Measurements from ENCODE around the gene AQP12A. TPM values are rescaled to one million over a fixed set of nuclear protein-coding genes. Genes with fewer than 3 reads are reported as not detected.

Gene AQP12A
- total RNA-seq, 2 donors from 2014 or later, result not detected

GRCh38 chr2:240721596-240722180 is 30.0 kb downstream of the AQP12A start:
- H3K4me1 Mint-ChIP-seq (ENCODE audit: low read depth), result no peaks in the 10 kb centered on the region
- no peaks in the 10 kb centered on the region for H3K36me3 Mint-ChIP-seq (ENCODE audit: insufficient read depth in 2 of 2)
- H3K4me3 Mint-ChIP-seq, result no peak overlapping the region
- no peak for DNase-seq
- no peak for ATAC-seq (replicated peaks in 1 of 2)
- H3K27ac Mint-ChIP-seq, result no peak overlapping the region
- no peaks in the 10 kb centered on the region for H3K9me3 Mint-ChIP-seq
- no peaks in the 10 kb centered on the region for H3K27me3 Mint-ChIP-seq (ENCODE audit: low read depth)

- H3K27ac Mint-ChIP-seq, result no peak overlapping the region
- ATAC-seq (replicated peaks in 1 of 2), result no peak
- H3K27me3 Mint-ChIP-seq (ENCODE audit: low read depth), result no peaks in the 10 kb centered on the region
Observed at GRCh38 chr2:240722376-240722775, 30.7 kb downstream of the AQP12A start.

DNA sequence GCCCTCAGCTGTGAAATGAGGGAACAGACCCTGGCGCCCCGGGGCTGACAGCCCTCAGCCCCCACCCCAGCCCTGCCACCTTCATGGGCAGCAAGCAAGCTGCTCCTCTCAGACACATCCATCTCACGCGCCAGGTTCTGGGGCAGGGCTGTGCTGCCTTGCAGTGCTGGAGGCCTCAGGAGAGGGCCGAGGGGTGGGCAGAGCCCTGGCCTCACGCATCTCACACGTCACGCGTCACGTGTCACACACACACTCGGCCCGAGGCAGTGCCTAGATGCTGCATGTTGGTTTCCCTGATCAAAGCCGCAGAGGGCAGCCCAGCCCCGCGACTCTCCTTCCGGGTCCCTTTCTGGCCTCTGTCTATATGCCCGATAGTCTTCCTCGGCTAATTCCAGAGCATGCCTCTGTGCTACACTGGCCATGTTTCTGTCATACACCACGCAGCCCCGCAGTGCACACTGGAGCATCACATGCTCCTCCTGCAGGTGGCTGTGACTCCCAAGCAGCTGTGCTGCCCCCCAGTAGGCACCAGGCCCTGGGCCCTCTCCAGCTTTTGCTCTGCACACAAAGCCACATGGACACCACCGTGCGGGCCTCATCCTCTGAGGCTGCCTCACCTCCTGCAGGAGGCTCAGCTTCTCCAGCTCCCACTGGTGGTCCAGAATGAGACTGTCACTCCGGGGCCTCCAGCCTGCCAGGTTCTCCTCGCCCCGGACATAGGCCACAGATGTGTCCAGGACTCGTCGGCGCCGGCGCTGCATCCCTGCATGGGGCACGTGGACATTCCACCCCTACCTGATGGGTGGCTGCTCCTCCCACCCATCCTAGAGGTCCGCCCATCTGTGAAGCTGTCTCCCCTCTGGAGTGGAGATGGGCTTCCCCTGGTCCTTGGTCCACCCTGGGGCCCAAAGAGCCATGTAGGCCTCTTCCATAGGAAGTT is 31.4 kb downstream of the AQP12A start:
- H3K4me1 Mint-ChIP-seq (ENCODE audit: low read depth), result no peaks in the 10 kb centered on the region
- H3K9me3 Mint-ChIP-seq, result no peaks in the 10 kb centered on the region
- no peaks in the 10 kb centered on the region for H3K36me3 Mint-ChIP-seq (ENCODE audit: insufficient read depth in 2 of 2)
- DNase-seq (no peak), ATAC-seq (replicated peaks in 1 of 2) (no peak)
- H3K27ac Mint-ChIP-seq, result no peak overlapping the region
- H3K27me3 Mint-ChIP-seq (ENCODE audit: low read depth), result no peaks in the 10 kb centered on the region
- no peak overlapping the region for H3K4me3 Mint-ChIP-seq

More at GRCh38 chr2:240722376-240722775, 30.7 kb downstream of the AQP12A start:
- Mint-ChIP-seq H3K9me3 (no peaks in the 10 kb centered on the region), H3K36me3 (ENCODE audit: insufficient read depth in 2 of 2) (no peaks in the 10 kb centered on the region), H3K4me3 (no peak overlapping the region), H3K4me1 (ENCODE audit: low read depth) (no peaks in the 10 kb centered on the region)
- no peak for DNase-seq

DNA sequence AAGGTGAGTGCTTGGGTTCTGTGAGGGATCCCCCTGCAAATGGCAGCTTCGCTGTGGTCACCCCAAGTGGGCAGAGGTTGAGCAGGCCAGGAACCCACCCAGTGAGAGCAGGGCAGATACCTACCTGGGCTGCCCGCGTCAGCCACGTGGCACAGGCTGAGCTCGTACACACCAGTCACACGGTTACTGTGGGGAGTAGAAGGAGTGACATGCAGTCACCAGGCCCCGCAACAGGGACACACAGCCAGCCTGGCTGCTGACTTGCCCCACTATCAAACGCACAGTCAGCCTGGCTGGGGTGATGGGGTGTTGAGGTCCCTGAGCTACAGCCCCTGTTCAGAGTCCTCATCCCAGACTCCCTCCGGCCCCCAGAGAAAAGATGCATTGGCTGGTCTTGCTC is 32.2 kb downstream of the AQP12A start:
- no peaks in the 10 kb centered on the region for H3K4me1 Mint-ChIP-seq (ENCODE audit: low read depth)
- H3K9me3 Mint-ChIP-seq, result no peaks in the 10 kb centered on the region
- no peaks in the 10 kb centered on the region for H3K27me3 Mint-ChIP-seq (ENCODE audit: low read depth)
- no peak overlapping the region for H3K27ac Mint-ChIP-seq
- DNase-seq, result no peak
- no peak for ATAC-seq (replicated peaks in 1 of 2)
- no peak overlapping the region for H3K4me3 Mint-ChIP-seq
- no peaks in the 10 kb centered on the region for H3K36me3 Mint-ChIP-seq (ENCODE audit: insufficient read depth in 2 of 2)

- Mint-ChIP-seq H3K9me3 (no peaks in the 10 kb centered on the region), H3K36me3 (ENCODE audit: insufficient read depth in 2 of 2) (no peaks in the 10 kb centered on the region), H3K4me3 (no peak overlapping the region), H3K27me3 (ENCODE audit: low read depth) (no peaks in the 10 kb centered on the region), H3K4me1 (ENCODE audit: low read depth) (no peaks in the 10 kb centered on the region), H3K27ac (no peak overlapping the region)
- DNase-seq, result no peak
- ATAC-seq (replicated peaks in 1 of 2), result no peak
Observed at GRCh38 chr2:240724431-240724830, 32.8 kb downstream of the AQP12A start.

DNA sequence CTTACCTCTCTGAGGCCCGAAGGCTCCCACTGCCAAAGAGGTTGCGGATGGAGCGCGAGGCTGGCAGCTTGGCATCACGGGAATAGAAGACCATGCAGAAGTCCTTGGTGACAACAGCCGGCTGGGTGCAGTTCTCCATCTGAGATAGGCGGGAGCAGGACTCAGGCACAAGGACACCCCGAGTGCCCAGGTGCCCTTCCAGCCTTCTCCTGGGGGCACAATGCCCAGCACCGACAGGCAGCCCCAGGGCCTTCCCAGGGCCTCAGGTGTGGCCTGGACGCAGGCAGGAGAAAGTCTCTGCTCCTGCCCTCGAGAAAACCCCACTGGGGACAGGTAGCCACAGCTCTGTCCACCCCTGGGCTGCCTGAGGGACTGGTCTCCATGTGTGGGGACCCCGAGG is 33.6 kb downstream of the AQP12A start:
- Mint-ChIP-seq H3K27me3 (ENCODE audit: low read depth) (no peaks in the 10 kb centered on the region), H3K4me3 (no peak overlapping the region), H3K36me3 (ENCODE audit: insufficient read depth in 2 of 2) (no peaks in the 10 kb centered on the region), H3K9me3 (no peaks in the 10 kb centered on the region), H3K27ac (no peak overlapping the region), H3K4me1 (ENCODE audit: low read depth) (no peaks in the 10 kb centered on the region)
- DNase-seq (no peak), ATAC-seq (replicated peaks in 1 of 2) (no peak)

- Mint-ChIP-seq H3K36me3 (ENCODE audit: insufficient read depth in 2 of 2) (no peaks in the 10 kb centered on the region), H3K4me3 (no peak overlapping the region), H3K27ac (no peak overlapping the region), H3K27me3 (ENCODE audit: low read depth) (no peaks in the 10 kb centered on the region), H3K9me3 (no peaks in the 10 kb centered on the region), H3K4me1 (ENCODE audit: low read depth) (no peaks in the 10 kb centered on the region)
- ATAC-seq (replicated peaks in 1 of 2) (no peak), DNase-seq (no peak)
Observed at GRCh38 chr2:240725671-240726070, 34.0 kb downstream of the AQP12A start.

DNA sequence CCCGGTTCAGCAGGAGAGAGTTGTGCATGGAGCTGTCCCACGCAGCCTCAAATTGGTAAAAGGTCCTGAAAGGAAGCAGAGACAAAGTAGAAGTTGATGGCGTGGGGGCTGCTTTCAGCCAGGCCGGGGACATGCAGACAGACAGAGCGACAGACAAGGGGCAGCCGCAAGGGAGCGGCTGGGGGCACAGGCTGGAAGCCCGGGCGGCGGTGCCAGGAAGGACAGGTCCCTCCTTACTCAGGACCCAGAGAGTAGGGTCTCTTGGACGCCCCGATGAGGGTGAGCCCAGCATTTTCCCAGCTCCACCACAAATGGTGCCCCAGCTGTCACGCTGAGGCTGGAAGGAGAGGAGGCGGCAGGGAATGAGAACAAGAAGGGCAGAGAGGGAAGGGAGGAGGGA is 35.2 kb downstream of the AQP12A start:
- no peaks in the 10 kb centered on the region for H3K36me3 Mint-ChIP-seq (ENCODE audit: insufficient read depth in 2 of 2)
- no peak overlapping the region for H3K27ac Mint-ChIP-seq
- H3K27me3 Mint-ChIP-seq (ENCODE audit: low read depth), result no peaks in the 10 kb centered on the region
- DNase-seq, result no peak
- no peak overlapping the region for H3K4me3 Mint-ChIP-seq
- H3K4me1 Mint-ChIP-seq (ENCODE audit: low read depth), result no peaks in the 10 kb centered on the region
- H3K9me3 Mint-ChIP-seq, result no peaks in the 10 kb centered on the region
- no peak for ATAC-seq (replicated peaks in 1 of 2)

GRCh38 chr2:240727439-240727838 is 35.8 kb downstream of the AQP12A start:
- no peak overlapping the region for H3K27ac Mint-ChIP-seq

GRCh38 chr2:240727913-240728312 is 36.2 kb downstream of the AQP12A start:
- no peak for DNase-seq
- Mint-ChIP-seq H3K4me3 (no peak overlapping the region), H3K27ac (no peak overlapping the region), H3K9me3 (no peaks in the 10 kb centered on the region), H3K36me3 (ENCODE audit: insufficient read depth in 2 of 2) (no peaks in the 10 kb centered on the region), H3K4me1 (ENCODE audit: low read depth) (no peaks in the 10 kb centered on the region), H3K27me3 (ENCODE audit: low read depth) (no peaks in the 10 kb centered on the region)
- ATAC-seq (replicated peaks in 1 of 2), result no peak

More at GRCh38 chr2:240727439-240727838, 35.8 kb downstream of the AQP12A start:
- Mint-ChIP-seq H3K4me1 (ENCODE audit: low read depth) (no peaks in the 10 kb centered on the region), H3K36me3 (ENCODE audit: insufficient read depth in 2 of 2) (no peaks in the 10 kb centered on the region), H3K9me3 (no peaks in the 10 kb centered on the region), H3K27me3 (ENCODE audit: low read depth) (no peaks in the 10 kb centered on the region), H3K4me3 (no peak overlapping the region)
- DNase-seq (no peak), ATAC-seq (replicated peaks in 1 of 2) (no peak)

- H3K4me3 Mint-ChIP-seq, result no peak overlapping the region
- ATAC-seq (replicated peaks in 1 of 2) (no peak), DNase-seq (no peak)
- H3K27me3 Mint-ChIP-seq (ENCODE audit: low read depth), result no peaks in the 10 kb centered on the region
- no peaks in the 10 kb centered on the region for H3K4me1 Mint-ChIP-seq (ENCODE audit: low read depth)
- H3K27ac Mint-ChIP-seq, result no peak overlapping the region
- H3K9me3 Mint-ChIP-seq, result no peaks in the 10 kb centered on the region
- no peaks in the 10 kb centered on the region for H3K36me3 Mint-ChIP-seq (ENCODE audit: insufficient read depth in 2 of 2)
Observed at GRCh38 chr2:240728361-240728760, 36.7 kb downstream of the AQP12A start.

- no peak overlapping the region for H3K27ac Mint-ChIP-seq
- H3K9me3 Mint-ChIP-seq, result no peaks in the 10 kb centered on the region
- DNase-seq, result no peak
- H3K4me1 Mint-ChIP-seq (ENCODE audit: low read depth), result no peaks in the 10 kb centered on the region
- no peak for ATAC-seq (replicated peaks in 1 of 2)
- H3K4me3 Mint-ChIP-seq, result no peak overlapping the region
- no peaks in the 10 kb centered on the region for H3K27me3 Mint-ChIP-seq (ENCODE audit: low read depth)
- H3K36me3 Mint-ChIP-seq (ENCODE audit: insufficient read depth in 2 of 2), result no peaks in the 10 kb centered on the region
Observed at GRCh38 chr2:240728827-240729226, 37.2 kb downstream of the AQP12A start.

GRCh38 chr2:240730501-240731177 is 39.0 kb downstream of the AQP12A start:
- Mint-ChIP-seq H3K27ac (no peak overlapping the region), H3K9me3 (no peaks in the 10 kb centered on the region), H3K4me1 (ENCODE audit: low read depth) (no peaks in the 10 kb centered on the region), H3K36me3 (ENCODE audit: insufficient read depth in 2 of 2) (no peaks in the 10 kb centered on the region), H3K27me3 (ENCODE audit: low read depth) (no peaks in the 10 kb centered on the region), H3K4me3 (no peak overlapping the region)
- ATAC-seq (replicated peaks in 1 of 2), result no peak
- DNase-seq, result no peak
